ENCODE measurements around the gene RHOF.
"Not testable (repeated sequence)": the region's sequence is repeated elsewhere in the genome, so short reads cannot be mapped to it uniquely, and the experiment has no call there.

RHOF gene

DNA sequence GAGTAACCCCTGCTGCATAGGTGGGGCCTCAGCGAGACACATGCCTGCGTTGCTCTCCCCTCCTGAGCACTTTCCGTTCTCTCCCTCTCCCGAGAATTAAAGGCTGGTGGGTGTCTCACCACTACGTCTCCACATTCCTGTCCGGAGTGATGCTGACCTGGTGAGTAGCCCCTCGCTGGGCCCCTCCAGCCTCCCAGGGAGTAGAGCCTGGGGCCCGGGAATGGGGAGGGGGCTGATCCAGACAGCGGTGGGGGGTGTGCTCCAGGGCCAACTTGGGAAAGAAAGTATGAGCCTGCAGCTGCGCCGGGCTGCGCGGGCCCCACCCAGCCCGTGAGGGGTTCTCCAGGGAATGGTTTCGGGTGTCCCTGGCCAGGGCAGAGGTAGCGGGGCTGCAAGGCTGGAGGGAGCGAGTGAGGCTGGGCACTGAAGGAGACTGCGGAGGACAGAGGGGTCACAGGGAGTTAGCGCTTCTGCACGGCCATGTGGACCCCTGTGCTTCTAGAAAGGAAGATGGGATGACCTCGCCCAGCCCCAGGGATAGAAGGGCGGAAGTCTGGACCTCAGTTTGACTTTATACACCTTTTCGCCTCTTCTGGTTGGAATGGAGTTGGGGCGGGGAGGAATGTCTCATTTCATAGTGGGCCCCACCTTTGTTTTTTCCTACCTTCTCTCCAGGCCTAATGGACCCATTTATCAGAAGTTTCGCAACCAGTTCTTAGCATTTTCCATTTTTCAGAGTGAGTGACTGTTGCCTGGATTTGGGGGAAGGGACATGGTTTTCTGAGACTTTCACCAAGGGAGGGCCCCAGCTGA lies 22.5 kb downstream of the RHOF start:
- no peak for DNase-seq

DNA sequence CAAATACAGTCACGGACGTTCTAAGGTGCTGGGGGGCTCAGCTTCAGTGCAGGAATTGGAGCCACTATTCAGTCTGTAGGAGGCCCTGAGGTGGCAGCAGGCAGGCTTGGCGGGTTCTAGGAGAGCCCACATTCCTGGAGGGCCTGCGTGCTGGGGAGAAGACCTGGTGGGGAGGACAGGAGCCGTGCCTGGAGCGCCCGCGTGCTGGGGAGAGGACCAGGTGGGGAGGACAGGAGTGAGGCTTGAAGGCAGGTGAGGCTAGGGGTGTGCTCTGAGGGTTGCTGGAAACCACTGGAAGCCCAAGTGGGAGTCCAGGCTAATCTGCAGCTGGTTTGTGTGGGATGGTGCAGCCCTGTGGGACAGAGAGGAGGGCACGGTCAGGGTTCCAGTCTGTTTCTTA lies 23.1 kb downstream of the RHOF start:
- DNase-seq: no peak

DNA sequence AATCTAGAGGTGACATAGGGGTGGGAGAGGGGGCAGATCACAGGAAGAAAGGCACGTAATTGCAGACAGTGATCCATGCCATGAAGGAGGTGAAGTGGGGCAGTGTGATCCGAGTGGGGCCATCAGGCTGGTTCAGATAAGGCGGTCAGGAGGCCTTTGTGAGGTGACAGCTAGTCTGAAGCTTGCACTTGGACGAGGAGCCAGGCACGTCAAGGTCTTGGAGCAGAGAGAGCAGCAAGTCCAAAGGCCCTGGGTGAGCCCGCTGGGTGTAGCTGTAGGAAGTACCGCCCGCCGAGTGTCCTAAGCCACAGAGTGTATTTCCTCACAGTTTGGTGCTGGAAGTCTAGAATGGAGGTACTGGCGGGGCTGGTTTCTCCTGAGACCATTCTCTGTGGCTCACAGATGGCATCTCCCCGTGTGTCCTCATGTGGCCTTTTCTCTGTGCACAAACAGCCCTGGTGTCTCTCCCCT lies 23.6 kb downstream of the RHOF start:
- no peak for DNase-seq

DNA sequence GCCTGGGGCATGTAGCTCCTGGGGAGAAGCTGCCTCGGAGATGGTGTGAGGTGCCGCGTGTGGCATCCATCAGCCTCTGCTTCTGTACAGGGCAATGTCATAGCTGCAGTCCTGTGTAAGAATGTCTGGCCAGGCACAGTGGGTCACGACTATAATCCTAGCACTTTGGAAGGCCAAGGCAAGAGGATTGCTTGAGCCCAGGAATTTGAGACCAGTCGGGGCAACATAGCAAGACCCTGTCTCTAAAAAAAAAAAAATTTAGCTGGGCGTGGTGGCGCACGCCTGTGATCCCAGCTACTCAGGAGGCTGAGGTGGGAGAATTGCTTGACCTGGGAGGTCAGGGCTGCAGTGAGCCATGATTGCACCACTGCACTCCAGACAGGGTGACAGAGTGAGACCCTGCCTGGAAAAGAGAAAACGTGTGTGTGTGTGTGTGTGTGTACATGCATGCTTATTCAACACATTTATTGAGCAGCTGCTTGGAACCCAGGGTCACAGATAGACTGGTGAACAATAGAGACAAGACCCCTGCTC lies 24.1 kb downstream of the RHOF start:
- DNase-seq: no peak

DNA sequence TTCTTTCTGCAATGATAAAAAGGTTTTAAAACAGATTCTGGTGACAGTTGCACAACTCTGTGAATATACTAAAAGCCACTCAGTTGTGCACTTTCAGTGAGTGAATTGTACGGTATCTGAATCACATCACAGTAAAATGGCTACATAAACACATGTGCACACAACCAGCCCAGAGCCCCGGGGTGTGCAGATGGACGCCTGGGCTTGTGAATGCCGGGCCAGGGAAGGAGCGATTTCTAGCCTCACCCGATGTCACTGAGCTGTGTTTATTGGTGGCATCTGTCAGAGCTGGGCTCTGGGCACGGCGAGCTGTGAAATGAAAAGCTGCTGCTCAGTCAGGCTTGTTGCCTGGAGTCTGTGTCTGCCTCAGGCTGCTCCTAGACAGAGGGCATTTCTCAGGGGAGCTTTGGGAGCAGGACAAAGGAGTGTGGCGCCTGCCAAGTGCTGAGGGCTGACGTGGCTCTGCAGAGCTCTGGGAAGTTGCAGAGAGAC lies 25.9 kb downstream of the RHOF start:
- DNase-seq: no peak

DNA sequence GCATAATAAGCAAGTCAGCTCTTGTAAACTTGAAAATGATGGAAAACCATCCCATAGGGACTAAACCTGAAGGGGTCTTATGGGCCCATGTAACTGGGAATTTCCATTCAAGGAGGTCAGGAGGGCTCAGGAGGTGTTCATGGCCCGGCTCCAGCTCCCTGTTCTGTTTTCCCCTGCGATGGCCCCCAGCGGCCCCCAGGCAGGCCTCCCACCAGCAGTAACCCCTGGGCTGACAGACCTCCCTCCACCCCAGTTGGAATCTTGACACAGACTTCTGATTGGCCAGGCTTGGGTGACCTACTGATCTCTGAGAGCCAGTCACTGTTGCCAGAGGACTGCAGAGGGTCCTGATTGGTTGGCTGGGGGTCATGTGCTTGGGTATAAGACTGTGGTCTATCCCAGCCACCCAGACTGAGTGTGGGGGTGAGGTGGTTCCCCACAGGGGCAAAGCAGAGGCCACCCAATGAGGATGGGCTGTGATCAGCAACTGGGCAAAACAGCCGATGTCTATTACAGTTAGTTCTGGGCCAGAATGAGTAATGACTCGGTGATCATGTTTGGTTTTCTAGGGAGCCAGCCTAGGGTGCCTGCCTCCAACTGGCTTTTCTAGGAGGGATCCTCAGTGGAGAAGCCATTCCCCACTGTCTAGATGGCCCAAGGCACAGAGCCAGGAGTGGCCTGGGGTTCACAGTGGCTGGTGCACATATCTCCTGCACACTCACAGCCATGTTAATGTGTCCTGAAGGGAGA lies 27.0 kb downstream of the RHOF start:
- DNase-seq: no peak

DNA sequence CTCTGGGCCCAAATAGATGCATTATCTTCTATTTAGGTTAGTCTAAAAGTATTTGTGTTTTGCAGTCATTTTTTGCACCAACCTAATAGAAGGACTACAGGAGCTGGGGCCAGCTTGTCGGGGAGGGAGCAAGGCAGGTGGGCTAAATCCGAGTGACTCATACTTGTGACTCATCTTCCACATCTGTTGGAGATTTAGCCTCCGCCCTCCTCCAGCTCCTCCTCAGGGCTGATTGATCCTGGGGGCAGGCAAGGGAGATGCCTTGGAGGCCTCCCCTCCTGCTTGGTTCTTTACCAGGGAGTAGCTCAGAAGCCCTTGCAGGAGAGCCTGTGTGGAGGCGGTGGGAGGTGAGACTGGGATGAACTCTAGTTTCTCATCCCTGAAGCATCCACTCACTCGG lies 27.9 kb downstream of the RHOF start:
- DNase-seq: peak; percentile 58

DNA sequence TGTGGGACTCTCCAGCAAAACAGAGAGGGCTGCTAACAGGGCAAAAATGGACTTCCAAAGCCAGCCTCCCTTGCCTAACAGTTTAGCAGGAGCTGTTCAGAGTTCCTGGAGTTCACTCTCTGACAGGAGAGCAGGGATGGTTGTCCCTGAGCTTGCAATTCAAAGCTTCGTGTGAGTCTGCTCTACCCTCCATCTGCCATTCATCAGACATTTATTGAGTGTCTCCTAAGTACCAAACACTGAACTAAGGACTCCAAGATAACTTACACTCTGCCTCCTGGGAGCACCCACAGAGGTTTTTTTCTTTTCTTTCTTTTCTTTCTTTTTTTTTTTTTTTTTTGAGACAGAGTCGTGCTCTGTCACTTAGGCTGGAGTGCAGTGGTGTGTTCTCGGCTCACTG lies 28.7 kb downstream of the RHOF start:
- DNase-seq: no peak

DNA sequence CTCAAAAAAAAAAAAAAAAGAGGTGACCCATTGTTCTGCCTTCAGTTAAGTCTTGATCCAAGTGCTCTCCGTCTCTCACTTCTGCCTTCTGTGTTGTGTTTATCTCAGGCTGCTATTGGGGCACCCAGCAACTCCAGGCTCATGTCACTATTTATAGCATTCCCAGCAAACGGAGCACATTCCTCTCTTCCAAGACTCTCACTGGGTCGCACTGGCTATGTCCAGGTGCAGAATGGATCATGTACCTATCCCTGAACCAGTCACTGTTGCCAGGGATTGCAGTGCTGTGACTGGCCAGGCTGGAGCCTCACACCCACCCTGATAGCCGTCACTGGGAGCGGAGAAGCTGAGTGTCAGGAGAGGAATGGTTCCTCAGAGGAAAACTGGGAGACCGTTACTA lies 31.2 kb downstream of the RHOF start:
- no peak for DNase-seq

DNA sequence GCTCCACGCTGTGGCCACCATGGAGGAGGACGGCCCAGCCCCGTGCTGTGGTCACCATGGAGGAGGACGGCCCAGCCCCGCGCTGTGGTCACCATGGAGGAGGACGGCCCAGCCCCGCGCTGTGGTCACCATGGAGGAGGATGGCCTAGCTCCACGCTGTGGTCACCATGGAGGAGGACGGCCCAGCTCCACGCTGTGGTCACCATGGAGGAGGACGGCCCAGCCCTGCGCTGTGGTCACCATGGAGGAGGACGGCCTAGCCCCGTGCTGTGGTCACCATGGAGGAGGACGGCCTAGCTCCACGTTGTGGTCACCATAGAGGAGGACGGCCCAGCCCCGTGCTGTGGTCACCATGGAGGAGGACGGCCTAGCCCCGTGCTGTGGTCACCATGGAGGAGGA lies 35.0 kb downstream of the RHOF start:
- not testable (repeated sequence) for DNase-seq

DNA sequence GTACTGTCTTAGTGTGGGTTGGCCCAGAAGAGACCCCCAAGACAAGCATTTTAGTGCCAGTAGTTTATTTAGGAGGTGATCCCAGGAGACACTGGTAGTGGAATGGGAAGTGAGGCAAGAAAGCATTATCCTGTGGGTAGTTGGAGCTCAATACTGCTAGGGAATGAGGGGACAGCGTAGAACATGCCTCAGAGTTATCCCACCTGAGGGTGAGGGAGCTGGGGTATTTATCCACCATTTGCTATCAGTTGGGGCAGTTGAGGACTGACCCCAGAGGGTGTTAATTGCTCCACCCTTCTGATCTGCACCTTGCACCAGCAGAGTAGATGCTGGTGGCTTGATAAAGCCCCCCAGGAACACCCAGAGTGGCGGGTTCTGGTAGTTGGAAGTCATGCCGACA lies 37.9 kb downstream of the RHOF start:
- DNase-seq: no peak

DNA sequence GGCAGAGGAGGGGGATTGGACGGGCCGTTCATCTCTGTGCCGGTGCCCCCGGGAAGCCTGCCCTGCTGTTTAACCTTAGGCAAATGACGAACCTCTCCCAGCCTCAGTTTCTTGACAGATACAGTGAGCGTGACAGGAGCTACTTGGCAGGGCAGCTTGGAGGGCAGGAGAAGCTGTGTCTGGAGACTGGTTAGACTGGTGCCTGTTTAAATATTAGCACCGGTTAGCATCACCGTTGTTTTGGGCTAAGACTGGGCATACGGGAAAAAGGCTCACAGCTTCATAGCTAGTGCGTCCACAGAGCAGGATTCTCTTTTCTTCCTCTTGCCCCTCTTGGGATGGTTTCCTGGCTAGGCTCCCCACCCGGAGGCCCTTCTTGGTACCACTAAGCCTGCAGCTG lies 38.7 kb downstream of the RHOF start:
- no peak for DNase-seq

DNA sequence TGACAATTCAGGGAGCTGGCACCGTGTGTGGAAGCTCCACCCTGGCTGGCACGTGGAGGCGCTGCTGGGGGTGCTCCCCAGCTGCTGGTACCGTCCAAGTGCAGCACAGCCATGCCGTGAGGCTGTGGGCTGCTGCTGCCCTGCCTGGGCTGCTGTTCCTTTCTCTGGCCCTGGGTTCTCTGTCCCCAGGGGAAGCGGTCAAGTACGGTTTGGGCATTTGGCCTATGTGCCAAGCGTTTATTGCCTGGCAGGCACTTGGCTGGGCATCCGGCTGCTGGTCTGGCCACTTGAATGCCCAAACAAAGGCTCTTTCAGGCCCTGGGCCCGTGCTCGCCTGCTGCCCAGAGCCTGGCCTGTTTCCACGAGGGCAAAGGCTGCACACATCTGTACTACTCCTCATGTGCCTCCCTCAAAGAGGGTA lies 39.6 kb downstream of the RHOF start:
- DNase-seq: no peak

DNA sequence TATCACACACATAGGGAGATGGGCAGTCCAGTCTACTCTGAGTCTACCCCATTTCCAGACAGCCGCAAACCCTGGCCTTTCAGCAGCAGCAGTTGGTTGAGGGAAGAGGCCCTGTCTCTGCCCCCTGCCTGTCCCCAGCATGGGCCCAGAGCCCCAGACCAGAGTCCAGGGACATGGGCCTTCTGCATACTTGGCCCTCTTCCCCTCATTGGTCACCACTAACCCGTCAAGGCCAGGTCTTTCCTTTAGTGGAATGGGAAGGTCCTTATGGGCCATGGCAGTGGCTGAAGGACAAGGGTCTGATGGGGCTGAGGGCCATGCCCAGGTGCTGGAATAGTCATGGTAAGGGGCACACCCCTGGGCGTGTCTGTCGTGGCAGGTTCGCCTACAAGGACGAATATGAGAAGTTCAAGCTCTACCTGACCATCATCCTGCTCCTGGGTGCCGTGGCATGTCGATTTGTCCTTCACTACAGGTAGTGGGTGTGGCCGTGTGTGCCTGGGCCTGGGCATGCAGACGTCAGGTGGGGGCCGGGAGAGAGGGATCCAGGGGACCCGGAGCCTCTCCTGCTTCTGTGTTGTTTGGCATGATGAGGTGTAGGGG lies 41.6 kb downstream of the RHOF start:
- no peak for DNase-seq

DNA sequence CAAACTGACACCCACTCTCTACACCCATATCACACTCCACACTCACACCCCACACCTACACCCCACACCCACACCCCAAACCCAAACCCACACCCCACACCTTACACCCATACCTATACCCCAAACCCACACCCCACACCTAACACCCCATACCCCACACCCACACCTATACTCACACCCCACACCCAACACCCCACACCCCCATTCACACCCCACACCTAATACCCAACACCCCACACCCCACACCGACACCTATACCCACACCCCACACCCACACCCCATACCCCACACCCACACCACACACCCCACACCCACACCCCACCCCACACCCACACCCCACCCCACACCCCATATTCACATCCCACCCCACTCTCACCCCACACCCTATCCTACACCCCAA lies 42.5 kb downstream of the RHOF start:
- no peak for DNase-seq

DNA sequence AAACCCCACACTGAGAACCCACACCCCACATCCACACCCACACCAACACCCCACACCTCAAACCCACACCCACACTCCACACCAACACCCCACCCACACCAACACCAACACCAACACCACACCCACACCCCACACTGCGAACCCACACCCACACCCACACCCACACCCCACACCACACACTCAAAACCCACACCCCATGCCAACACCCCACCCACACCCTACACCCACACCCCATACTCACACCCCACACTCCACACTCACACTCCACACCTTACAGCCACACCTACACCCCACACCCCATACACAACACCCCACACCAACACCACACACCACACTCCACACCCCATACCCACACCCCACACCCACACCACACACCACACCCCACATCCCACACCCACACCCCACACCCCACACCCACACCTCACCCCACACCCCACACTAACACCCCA lies 43.0 kb downstream of the RHOF start:
- no peak for DNase-seq

DNA sequence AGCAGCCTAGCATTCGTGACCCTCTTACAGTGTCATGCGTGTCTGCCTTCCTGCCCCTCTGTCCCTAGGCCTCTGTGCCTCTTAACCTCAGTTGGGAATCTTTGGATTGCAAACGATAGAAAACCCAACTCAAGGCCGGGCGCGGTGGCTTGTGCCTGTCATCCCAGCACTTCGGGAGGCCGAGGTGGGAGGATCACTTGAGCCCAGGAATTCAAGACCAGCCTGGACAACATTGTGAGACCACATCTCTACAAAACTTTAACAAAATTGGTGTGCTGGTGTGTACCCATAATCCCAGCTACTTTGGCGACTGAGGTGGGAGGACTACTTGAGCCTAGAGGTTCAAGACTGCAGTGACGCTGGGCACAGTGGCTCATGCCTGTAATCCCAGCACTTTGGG lies 44.2 kb downstream of the RHOF start:
- no peak for DNase-seq

DNA sequence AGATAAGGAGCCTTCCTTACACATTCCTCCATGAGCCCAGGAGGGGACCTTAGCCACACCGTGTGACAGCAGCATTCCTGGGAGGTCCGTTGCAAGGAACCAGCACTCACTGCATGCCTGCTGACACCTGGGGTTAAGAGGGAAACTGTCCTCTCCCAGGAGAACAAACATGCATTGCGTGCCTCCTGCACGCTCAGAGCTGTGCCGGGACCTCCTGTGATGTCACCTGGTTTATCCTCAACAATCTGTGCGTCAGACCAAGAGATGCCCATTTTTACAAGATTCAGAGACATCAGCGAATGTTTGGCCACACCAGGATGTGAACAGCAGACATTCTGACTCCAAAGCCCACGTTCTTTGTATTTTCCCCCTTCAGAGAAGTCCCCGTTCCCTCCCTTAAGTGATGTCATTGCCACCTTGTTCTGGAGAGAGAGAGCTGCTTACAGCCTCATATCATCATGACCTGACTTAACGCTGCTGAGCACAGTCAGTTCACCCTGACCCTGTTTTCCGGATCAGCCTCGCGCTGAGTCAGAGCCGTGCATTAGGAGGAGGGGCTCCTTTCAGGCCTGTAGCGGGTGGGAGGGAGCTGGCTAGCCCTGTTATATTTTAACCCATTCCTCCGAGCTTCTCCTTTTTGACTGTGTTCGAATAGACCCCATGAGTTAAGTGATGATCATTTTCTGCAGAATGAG lies 44.8 kb downstream of the RHOF start:
- peak; percentile 67 for DNase-seq

DNA sequence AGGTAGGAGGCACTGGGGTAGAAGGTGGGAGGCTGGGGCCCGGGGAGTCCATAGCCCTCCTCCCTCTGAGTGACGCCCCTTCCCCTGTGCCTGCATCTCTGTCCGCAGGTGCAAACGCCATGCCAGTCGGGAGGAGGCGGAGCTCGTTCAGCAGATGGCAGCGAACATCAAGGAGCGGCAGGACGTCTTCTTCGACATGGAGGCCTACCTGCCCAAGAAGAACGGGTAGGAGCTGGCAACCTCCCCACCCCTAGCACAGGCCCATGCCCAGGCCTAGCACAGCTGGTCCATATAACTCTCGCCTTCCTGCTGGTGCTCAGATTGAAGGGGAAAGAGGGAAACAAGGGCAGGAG lies 45.3 kb downstream of the RHOF start:
- no peak for DNase-seq

DNA sequence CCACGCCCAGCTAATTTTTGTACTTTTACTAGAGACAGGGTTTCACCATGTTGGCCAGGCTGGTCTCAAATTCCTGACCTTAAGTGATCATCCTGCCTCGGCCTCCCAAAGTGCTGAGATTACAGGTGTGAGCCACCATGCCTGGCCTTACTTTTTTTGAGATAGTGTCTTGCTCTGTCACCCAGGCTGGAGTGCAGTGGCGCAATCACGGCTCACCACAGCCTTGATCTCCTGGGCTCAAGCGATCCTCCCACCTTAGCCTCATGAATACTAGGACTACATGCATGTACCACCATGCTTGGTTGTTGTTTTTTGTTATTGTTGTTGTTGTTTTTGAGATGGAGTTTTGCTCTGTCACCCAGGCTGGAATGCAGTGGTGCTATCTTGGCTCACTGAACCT lies 47.9 kb downstream of the RHOF start:
- not testable (repeated sequence) for DNase-seq

DNA sequence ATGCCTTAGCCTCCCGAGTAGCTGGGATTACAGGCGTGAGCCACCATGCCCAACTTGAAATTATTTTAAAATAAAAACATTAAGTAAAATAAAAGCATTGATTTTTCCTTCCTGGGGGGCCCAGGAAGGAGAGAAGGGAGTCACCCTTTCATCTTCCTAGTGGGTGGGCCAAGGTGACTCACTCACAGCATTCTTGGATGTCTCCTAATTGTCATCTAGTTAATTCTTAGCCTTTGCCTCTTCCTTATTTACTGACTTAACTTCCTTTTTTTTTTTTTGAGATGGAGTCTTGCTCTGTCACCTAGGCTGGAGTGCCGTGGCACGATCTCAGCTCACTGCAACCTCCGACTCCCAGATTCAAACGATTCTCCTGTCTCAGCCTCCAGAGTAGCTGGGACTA lies 51.7 kb downstream of the RHOF start:
- DNase-seq: no peak

DNA sequence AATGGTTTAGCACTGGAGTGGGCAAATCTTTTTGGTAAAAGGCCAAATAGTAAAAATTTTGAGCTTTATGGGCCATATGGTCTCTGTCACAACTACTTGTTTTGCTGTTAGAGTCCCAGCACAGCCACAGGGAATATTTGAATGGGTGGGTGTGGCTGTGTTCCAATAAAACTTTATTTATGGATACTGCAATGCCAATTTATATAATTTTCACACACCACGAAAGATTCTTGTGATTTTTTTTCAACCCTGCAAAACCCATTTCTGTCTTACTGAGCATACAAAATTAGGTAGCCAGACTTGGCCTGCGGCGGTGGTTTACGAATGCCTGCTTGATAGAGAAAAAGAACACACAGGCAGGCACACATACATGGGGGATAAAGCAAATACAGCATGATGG lies 52.6 kb downstream of the RHOF start:
- no peak for DNase-seq

DNA sequence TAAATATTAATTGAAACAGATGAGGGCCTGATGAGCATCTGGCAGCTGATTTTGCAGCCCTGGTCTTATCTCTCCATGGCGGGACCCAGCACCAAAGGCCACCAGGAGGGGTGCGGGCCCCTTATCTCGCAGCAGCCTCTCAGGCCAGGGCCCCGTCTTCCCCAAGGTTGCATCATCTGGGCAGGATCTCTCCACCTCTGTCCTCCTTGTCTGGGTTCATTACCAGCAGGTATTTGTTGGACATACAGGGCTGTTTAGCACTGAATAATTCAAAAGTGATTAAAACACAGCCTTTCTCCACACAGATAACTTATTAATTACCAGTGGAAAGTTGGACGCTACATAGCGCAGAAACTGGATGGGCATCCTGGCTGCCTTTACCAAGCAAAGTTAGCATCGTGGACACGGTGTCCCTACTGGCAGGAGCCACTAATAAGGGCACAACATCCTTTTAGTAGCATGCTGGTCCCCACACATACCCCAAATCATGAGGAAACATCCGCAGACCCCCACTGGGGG lies 55.1 kb downstream of the RHOF start:
- DNase-seq: no peak
